ENCODE data around the gene CHL1.

The CHL1 gene

GRCh38 chr3:380801-381200 is 184.2 kb downstream of the CHL1 start:
- in situ Hi-C loops (cut with MboI; ENCODE audit: low sequenced_read_pairs) = no loop called here

DNA sequence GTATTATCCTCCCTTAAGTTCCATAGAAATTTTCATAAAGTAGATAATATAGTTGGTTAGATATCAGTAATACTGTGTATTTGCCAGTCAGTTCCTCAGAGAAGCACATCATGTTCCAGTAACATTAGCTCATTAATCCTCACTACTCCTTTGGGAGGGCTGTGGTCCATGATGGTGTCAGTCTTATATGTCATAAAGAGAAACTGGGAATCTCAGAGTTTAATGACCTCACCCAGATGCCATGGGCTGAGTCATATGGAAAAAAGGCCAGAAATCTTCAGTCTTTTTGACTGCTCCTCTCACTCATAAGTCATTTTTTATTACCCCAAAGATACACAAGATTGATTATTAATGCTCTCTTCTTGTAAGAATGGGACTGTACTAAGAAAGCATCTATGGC is 188.6 kb downstream of the CHL1 start:
- in situ Hi-C loops (cut with MboI; ENCODE audit: low sequenced_read_pairs) = no loop called here

DNA sequence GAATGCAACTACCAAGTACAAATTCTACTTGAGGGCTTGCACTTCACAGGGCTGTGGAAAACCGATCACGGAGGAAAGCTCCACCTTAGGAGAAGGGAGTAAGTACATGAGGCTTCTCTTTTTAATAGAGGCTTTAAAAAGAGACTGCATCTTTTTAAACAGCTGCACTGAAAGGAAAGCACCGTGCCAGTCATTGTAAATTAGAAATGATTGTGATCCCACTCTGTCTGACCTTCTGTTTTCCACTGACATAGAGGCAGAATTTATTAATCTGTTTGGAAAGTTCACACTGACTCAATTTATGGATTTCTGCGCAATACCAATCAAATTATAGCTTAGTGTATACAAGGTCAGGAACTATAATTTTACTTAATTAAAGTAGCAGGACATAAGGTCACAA is 198.2 kb downstream of the CHL1 start:
- in situ Hi-C loops (cut with MboI; ENCODE audit: low sequenced_read_pairs) = no loop called here

DNA sequence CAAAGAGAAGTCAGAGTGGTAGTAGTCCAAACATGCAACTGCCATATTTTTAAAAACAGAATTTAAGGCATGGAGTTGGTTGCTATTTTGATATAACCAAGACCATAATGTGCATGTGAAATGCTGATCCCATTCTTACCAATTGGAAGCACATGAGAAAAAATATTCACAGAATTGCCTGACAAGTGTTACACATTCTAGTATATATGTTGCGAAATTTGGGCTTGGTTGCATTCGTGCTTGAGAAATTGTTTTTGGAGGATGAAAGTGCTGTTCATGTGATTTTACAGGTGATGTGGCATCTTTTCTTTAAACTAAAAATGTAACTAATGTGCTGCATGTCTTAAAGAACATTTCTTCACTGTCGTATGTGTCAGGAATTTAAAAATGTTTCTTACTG is 199.7 kb downstream of the CHL1 start:
- in situ Hi-C loops (cut with MboI; ENCODE audit: low sequenced_read_pairs) = no loop called here

- in situ Hi-C loops (cut with MboI; ENCODE audit: low sequenced_read_pairs) = no loop called here
Observed at GRCh38 chr3:399647-400046, 203.1 kb downstream of the CHL1 start.

DNA sequence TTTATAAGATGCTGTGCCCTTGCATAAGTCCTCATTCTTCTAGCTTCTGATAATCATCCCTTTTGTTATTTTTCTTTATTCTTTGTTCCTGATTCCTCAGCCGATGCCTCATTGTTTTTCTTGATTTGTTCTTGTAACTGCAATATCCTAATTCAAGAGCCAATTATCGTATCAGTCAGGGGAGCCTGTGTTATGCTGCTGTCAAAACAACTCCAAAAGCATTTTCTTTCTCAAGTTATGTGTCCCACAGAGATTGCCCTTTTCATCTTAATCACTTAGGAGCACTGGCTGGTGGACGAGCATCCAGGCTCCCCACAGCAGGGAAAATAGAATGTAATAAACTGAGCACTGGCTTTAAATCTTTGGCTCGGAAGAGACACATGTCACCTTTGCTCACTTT is 207.3 kb downstream of the CHL1 start:
- in situ Hi-C loops (cut with MboI; ENCODE audit: low sequenced_read_pairs) = no loop called here

DNA sequence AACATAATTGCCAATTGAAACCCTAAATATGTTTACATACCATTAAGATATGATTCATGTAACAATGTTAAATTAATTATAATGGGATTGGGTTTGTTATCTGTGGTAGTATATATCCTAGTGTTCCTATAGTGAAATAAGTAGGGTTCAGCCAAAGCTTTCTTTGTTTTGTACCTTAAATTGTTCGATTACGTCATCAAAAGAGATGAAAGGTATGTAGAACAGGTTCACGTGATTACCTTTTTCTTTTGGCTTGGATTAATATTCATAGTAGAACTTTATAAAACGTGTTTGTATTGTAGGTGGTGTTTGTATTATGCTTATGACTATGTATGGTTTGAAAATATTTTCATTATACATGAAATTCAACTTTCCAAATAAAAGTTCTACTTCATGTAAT is 212.4 kb downstream of the CHL1 start:
- in situ Hi-C loops (cut with MboI; ENCODE audit: low sequenced_read_pairs) = no loop called here

DNA sequence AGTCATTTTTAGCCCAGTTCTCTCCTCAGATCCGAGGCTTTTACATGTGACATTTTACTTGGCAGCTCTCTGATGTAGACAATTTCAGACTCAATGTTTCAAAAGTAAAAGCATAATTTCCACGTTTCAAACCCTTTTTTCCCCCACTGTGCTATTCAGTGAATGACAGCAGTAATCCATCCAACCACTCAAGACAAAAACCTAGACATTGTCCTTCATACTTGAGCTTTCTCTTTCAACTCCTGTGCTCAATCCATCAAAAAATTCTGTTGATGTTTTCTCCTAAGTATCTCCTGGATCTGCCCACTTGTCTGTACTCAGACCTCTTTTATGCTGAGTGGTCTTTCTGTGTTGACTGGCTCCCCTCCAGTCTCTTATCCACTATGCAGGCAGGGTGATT is 214.7 kb downstream of the CHL1 start:
- in situ Hi-C loops (cut with MboI; ENCODE audit: low sequenced_read_pairs) = no loop called here

GRCh38 chr3:414063-414462 is 217.5 kb downstream of the CHL1 start:
- in situ Hi-C loops (cut with MboI; ENCODE audit: low sequenced_read_pairs) = no loop called here

GRCh38 chr3:418239-418929 is 221.8 kb downstream of the CHL1 start:
- in situ Hi-C loops (cut with MboI; ENCODE audit: low sequenced_read_pairs) = no loop called here

GRCh38 chr3:420584-420983 is 224.0 kb downstream of the CHL1 start:
- in situ Hi-C loops (cut with MboI; ENCODE audit: low sequenced_read_pairs) = no loop called here

GRCh38 chr3:425079-425478 is 228.5 kb downstream of the CHL1 start:
- in situ Hi-C loops (cut with MboI; ENCODE audit: low sequenced_read_pairs) = no loop called here

DNA sequence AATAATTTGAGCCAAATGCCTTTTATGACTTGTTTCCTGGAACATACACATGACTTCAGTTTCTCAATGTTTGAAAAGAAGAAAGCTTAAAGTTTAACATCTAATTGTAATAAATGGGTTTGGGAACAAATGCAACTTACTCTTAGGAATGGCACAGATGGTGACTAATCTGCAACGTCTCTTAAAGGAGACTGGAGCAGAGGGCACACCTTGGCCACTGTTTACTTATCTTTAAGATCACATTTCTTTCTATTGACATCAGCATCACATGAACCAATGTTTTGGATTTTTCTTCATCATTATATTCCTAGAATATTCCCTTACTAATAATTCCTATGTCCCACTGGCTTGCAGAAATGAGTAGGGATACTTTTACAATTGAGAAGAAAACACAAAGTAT is 229.5 kb downstream of the CHL1 start:
- in situ Hi-C loops (cut with MboI; ENCODE audit: low sequenced_read_pairs) = no loop called here

- in situ Hi-C loops (cut with MboI; ENCODE audit: low sequenced_read_pairs) = no loop called here
Observed at GRCh38 chr3:427128-427527, 230.6 kb downstream of the CHL1 start.

GRCh38 chr3:430186-430585 is 233.6 kb downstream of the CHL1 start:
- in situ Hi-C loops (cut with MboI; ENCODE audit: low sequenced_read_pairs) = no loop called here

- in situ Hi-C loops (cut with MboI; ENCODE audit: low sequenced_read_pairs) = no loop called here
Observed at GRCh38 chr3:435161-435560, 238.6 kb downstream of the CHL1 start.

DNA sequence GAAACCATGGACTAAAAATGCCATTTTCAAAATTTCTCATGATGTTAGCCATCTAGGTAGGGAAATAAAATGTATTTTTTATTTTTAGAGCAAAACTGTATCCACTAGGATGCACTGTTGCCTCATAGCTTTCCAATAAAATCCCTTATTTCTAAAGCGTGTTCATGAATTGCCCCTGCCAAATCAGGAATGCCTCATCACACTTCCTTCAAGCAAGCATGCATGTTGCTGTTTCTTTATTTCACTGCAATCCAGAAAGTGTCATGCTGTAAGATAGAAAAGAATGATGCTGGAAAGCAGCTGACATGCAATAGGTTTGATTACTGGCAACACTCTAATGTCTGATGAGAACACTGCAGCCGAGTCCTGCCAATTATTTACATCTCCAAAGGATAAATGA is 239.5 kb downstream of the CHL1 start:
- in situ Hi-C loops (cut with MboI; ENCODE audit: low sequenced_read_pairs) = no loop called here

- in situ Hi-C loops (cut with MboI; ENCODE audit: low sequenced_read_pairs) = no loop called here
Observed at GRCh38 chr3:440826-441225, 244.3 kb downstream of the CHL1 start.

GRCh38 chr3:445960-446359 is 249.4 kb downstream of the CHL1 start:
- in situ Hi-C loops (cut with MboI; ENCODE audit: low sequenced_read_pairs) = no loop called here

GRCh38 chr3:447671-448070 is 251.1 kb downstream of the CHL1 start:
- in situ Hi-C loops (cut with MboI; ENCODE audit: low sequenced_read_pairs) = no loop called here

GRCh38 chr3:449711-450110 is 253.1 kb downstream of the CHL1 start:
- in situ Hi-C loops (cut with MboI; ENCODE audit: low sequenced_read_pairs) = no loop called here

- in situ Hi-C loops (cut with MboI; ENCODE audit: low sequenced_read_pairs) = no loop called here
Observed at GRCh38 chr3:452221-452620, 255.7 kb downstream of the CHL1 start.

GRCh38 chr3:453106-453505 is 256.5 kb downstream of the CHL1 start:
- in situ Hi-C loops (cut with MboI; ENCODE audit: low sequenced_read_pairs) = no loop called here

Data from HL-60/S4 treated with retinoic acid at 250 ng/mL for 4 days and 3 days (cell line).